ENCODE measurements around the gene FAM13C.

DNA sequence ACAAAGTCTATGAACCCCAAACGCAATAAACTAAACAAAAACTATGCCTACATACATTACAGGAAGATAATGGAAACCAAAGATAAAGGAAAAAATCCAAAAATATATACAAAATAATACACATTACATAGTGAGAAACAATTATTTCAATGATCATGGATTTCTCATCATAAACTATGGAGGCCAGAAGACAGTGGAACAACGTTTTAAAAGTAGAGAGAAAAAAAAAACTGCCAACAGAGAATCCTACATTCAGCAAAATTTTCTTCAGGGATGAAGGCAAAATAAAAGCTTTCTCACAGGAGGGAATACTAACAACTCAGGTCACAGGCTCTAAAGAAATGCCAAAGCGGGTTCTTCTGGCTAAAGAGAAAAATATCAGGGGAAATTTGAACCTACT lies 42.9 kb upstream of the FAM13C start:
- TF ChIP-seq CTCF (IDR thresholded peaks at IDR 0.05; ENCODE audit: poor library complexity, severe bottlenecking): no peak
- no peak for TF ChIP-seq MXI1 (conservative IDR thresholded peaks at IDR 0.05; ENCODE audit: poor library complexity, severe bottlenecking)
- TF ChIP-seq EP300 (conservative IDR thresholded peaks at IDR 0.05; ENCODE audit: poor library complexity, severe bottlenecking): no peak
- no peak for TF ChIP-seq POLR2AphosphoS5 (IDR thresholded peaks at IDR 0.05)
- TF ChIP-seq TAF1 (IDR thresholded peaks at IDR 0.05; ENCODE audit: low read depth): no peak
- no peak for TF ChIP-seq RAD21 (conservative IDR thresholded peaks at IDR 0.05)

All from neural cell (in vitro differentiated cells).